Pancreas (tissue), 10 donors: ENCODE results near the gene HS3ST1. TPM values are rescaled to one million over a fixed set of nuclear protein-coding genes. Genes with fewer than 3 reads are reported as not detected.

Source experiments
- ATAC-seq, 4 donors: fragments of 200-7000 bp; cut with Tn5 transposase; one replicate each; pipeline versions ENCODE4 v1.8.0 to v1.9.1; 2020; ENCODE audit warnings: mild to moderate bottlenecking in 4 of 4, moderate library complexity in 4 of 4
- DNase-seq, 6 donors: peaks; one replicate each; pipeline ENCODE4 v3.0.0-alpha.2; 2020
- FAIRE-seq: peaks from 2 replicates; lab custom pipeline; 2012; peaks lifted over from hg19 to GRCh38; lab: Jason Lieb, UNC
- H3K27ac ChIP-seq, 4 donors: fragments of 200-600 bp; sonication (generic); 1 replicate in 3 of 4; 2 replicates in 1 of 4; pipeline versions ENCODE4 v1.5.0 to v1.8.0; 2020
- H3K27me3 ChIP-seq, 4 donors: fragments of 200-600 bp; one replicate each; pipeline ENCODE4 v1.8.0; 2021
- H3K36me3 ChIP-seq, 3 donors: fragments of 200-600 bp; sonication (generic) in 1 of 3; one replicate each; pipeline versions ENCODE4 v1.5.0 to v1.8.0; 2020 to 2021
- H3K4me1 ChIP-seq, 3 donors: fragments of 200-600 bp; one replicate each; pipeline ENCODE4 v1.8.0; 2021
- H3K4me3 ChIP-seq, 4 donors: fragments of 200-600 bp; sonication (generic) in 2 of 4; one replicate each; pipeline versions ENCODE4 v1.5.0 to v1.8.0; 2020 to 2021
- H3K9me3 ChIP-seq, 4 donors: fragments of 200-600 bp; one replicate each; pipeline ENCODE4 v1.8.0; 2021
- CTCF ChIP-seq, 4 donors: fragments of 200-600 bp; sonication (generic) in 3 of 4; IDR thresholded peaks; one replicate each; pipeline versions ENCODE4 v1.5.0 to v1.8.0; 2021; ENCODE audit warnings: antibody characterized with exemption in 4 of 4
- WGBS, 2 donors: extraction: QIAGEN DNeasy Blood & Tissue Kit; methylation state at CpG; one replicate each; pipeline ENCODE4 v1.1.7; 2013; 5-methylcytosine and 5-hydroxymethylcytosine counted together
- intact Hi-C, 3 donors: fragments of 100-400 bp; cut with DNase I; formaldehyde crosslinking; loops; one replicate each; pipeline versions ENCODE4 v1.11.1 to v1.14.2; 2022
- polyA plus RNA-seq, 2 donors: library from polyadenylated mRNA; stranded (reverse); fragments of 200-250 nt; gene quantifications; one replicate each; pipeline ENCODE4 v1.2.3, GENCODE V29; 2013
- total RNA-seq, 6 donors: library from RNA; stranded (reverse); fragmentation: NEBNext Ultra II Directional in 4 of 6; extraction: Animal tissue kit (Norgen Biotek cat#: 25700) in 4 of 6; gene quantifications; one replicate each; pipeline versions ENCODE4 v1.2.1 to v1.2.4, GENCODE V29; 2021 to 2023
- donor health status: healthy with polysubstance abuse.
- donor health status: DM: no; HTN: no; CAD: no; lungs with moderate emphysema.
- donor health status: DM: no; HTN: no; CAD: no.
- donor health status: control.
- donor health status: control.
- donor health status: Bipolar disorder and iron deficiency.
- donor health status: DM: yes; HTN: yes; CAD: no.
- donor health status: DM: no; HTN: no; CAD: no.
- donor health status: DM: no; HTN: no; CAD: no.
- donor health status: DM: yes; HTN: yes; CAD: no.

HS3ST1 gene
- total and polyA plus RNA-seq, 8 donors = 0.16 to 2.1 (median 0.49) TPM

- 51 to 52% methylated on average over 1 of the region's 1 CpG for WGBS, 2 donors
- Histone ChIP-seq H3K9me3 (no peaks in the 10 kb centered on the region), H3K36me3 (no peaks in the 10 kb centered on the region), H3K4me1 (no peaks in the 10 kb centered on the region), H3K27me3 (no peaks in the 10 kb centered on the region), H3K27ac (no peak overlapping the region), H3K4me3 (no peak overlapping the region)
- FAIRE-seq (no peak), ATAC-seq (no peak), DNase-seq (no peak)
- intact Hi-C loops = no loop called here
- no peak for TF ChIP-seq CTCF (IDR thresholded peaks at IDR 0.05)
Observed at GRCh38 chr4:11441194-11441556, 12.5 kb upstream of the HS3ST1 start.

- Histone ChIP-seq H3K9me3 (no peaks in the 10 kb centered on the region), H3K27me3 (no peaks in the 10 kb centered on the region), H3K4me1 (no peaks in the 10 kb centered on the region), H3K27ac (no peak overlapping the region), H3K36me3 (no peaks in the 10 kb centered on the region), H3K4me3 (no peak overlapping the region)
- FAIRE-seq (no peak), ATAC-seq (peak in 1 of 4 donors; percentile 44), DNase-seq (no peak)
- intact Hi-C loops = no loop called here
- 67 to 82% methylated on average over 4 of the region's 4 CpGs for WGBS, 2 donors
- TF ChIP-seq CTCF (IDR thresholded peaks at IDR 0.05) = no peak
Observed at GRCh38 chr4:11440481-11441193, 11.9 kb upstream of the HS3ST1 start.

GRCh38 chr4:11439836-11440235, 11.1 kb upstream of the HS3ST1 start:
- no peak for DNase-seq
- TF ChIP-seq CTCF (IDR thresholded peaks at IDR 0.05) = no peak
- intact Hi-C loops = no loop called here
- Histone ChIP-seq H3K36me3 (no peaks in the 10 kb centered on the region), H3K27me3 (no peaks in the 10 kb centered on the region), H3K4me1 (no peaks in the 10 kb centered on the region), H3K9me3 (no peaks in the 10 kb centered on the region), H3K4me3 (no peak overlapping the region), H3K27ac (no peak overlapping the region)
- FAIRE-seq = no peak
- WGBS, 2 donors = 68 to 72% methylated on average over 2 of the region's 2 CpGs
- peak in 2 of 4 donors; percentile 56 to 63 for ATAC-seq

GRCh38 chr4:11438647-11439046, 10.0 kb upstream of the HS3ST1 start:
- H3K4me3 ChIP-seq = no peak overlapping the region
- FAIRE-seq (no peak), ATAC-seq (no peak), DNase-seq (no peak)
- H3K9me3 ChIP-seq = no peaks in the 10 kb centered on the region
- H3K36me3 ChIP-seq = no peaks in the 10 kb centered on the region
- 65 to 88% methylated on average over 3 of the region's 3 CpGs for WGBS, 2 donors
- no peak for TF ChIP-seq CTCF (IDR thresholded peaks at IDR 0.05)
- intact Hi-C loops = no loop called here
- H3K27me3 ChIP-seq = peaks cover 0 to 4% (median 0%) of the 10 kb centered on the region in 4 donors
- H3K4me1 ChIP-seq = no peaks in the 10 kb centered on the region
- no peak overlapping the region for H3K27ac ChIP-seq

- no peak for DNase-seq
- no peaks in the 10 kb centered on the region for H3K9me3 ChIP-seq
- H3K27me3 ChIP-seq = peaks cover 0 to 4% (median 0%) of the 10 kb centered on the region in 4 donors
- no peak overlapping the region for H3K4me3 ChIP-seq
- H3K36me3 ChIP-seq = no peaks in the 10 kb centered on the region
- 60 to 65% methylated on average over 5 of the region's 5 CpGs for WGBS, 2 donors
- H3K4me1 ChIP-seq = no peaks in the 10 kb centered on the region
- TF ChIP-seq CTCF (IDR thresholded peaks at IDR 0.05) = no peak
- intact Hi-C loops = no loop called here
- no peak for ATAC-seq
- no peak for FAIRE-seq
- H3K27ac ChIP-seq = no peak overlapping the region
Observed at GRCh38 chr4:11436673-11437072, 8.0 kb upstream of the HS3ST1 start.
